IMR-90 (cell line): ENCODE data around the gene TEX13B. TPM values are rescaled to one million over a fixed set of nuclear protein-coding genes. Genes with fewer than 3 reads are reported as not detected.

ENCODE experiments used
- ATAC-seq: fragments of 200-7000 bp; cut with Tn5 transposase; 2 replicates; pipeline ENCODE4 v1.9.1; 2020; ENCODE audit warnings: low read depth, mild to moderate bottlenecking, moderate library complexity
- BruUV-seq: library from RNA; stranded (reverse); fragments of 400-500 nt; replicated peaks from 2 replicates; lab custom pipeline; 2021; lab: Mats Ljungman, UMichigan
- CTCF ChIA-PET: fragments of 300-600 bp; formaldehyde crosslinking; extraction: SDS; loops from one replicate; lab custom pipeline; 2021; ENCODE audit warnings: antibody characterized with exemption; lab: Yijun Ruan, JAX
- POLR2A ChIA-PET: fragments of 300-600 bp; sonication (Branson Sonifier 250); formaldehyde crosslinking; loops from one replicate; lab custom pipeline; 2022; ENCODE audit warnings: antibody characterized with exemption; ENCODE audit not compliant: unreplicated experiment; lab: Charles Lee
- DNase-seq: peaks from one replicate; pipeline ENCODE4 v3.0.0; 2013
- H2AFZ ChIP-seq: replicated peaks from 2 replicates; pipeline ENCODE3; 2013; ENCODE audit warnings: low read length, mild to moderate bottlenecking; ENCODE audit not compliant: poor library complexity
- H2AK5ac ChIP-seq: 2 replicates; pipeline ENCODE4 v1.6.1; 2013; ENCODE audit warnings: low read depth, low read length, inconsistent platforms
- H2AK9ac ChIP-seq: replicated peaks from 2 replicates; pipeline ENCODE3; 2013; ENCODE audit warnings: mild to moderate bottlenecking, low read depth, low read length, moderate library complexity; ENCODE audit not compliant: poor library complexity
- H2BK120ac ChIP-seq: 2 replicates; pipeline ENCODE4 v1.6.1; 2013; ENCODE audit warnings: low read depth, low read length, inconsistent platforms
- H2BK15ac ChIP-seq: 3 replicates; pipeline ENCODE4 v1.6.1; 2013; ENCODE audit warnings: low read depth, low read length, inconsistent platforms
- H2BK20ac ChIP-seq: 2 replicates; pipeline ENCODE4 v1.6.1; 2013; ENCODE audit warnings: low read depth, mild to moderate bottlenecking, inconsistent platforms, low read length, moderate library complexity
- H2BK5ac ChIP-seq: 2 replicates; pipeline ENCODE4 v1.6.1; 2013; ENCODE audit warnings: mild to moderate bottlenecking, low read depth, low read length, inconsistent platforms; ENCODE audit not compliant: poor library complexity, severe bottlenecking
- H3K14ac ChIP-seq: replicated peaks from 2 replicates; pipeline ENCODE4 v1.6.1; 2013; ENCODE audit warnings: low read depth, low read length, inconsistent platforms
- H3K18ac ChIP-seq: 2 replicates; pipeline ENCODE4 v1.6.1; 2013; ENCODE audit warnings: low read depth, low read length, control low read depth
- H3K23ac ChIP-seq: 2 replicates; pipeline ENCODE4 v1.6.1; 2013; ENCODE audit warnings: low read depth, low read length, inconsistent platforms
- H3K27ac ChIP-seq: 2 replicates; pipeline ENCODE4 v1.5.1; 2013; ENCODE audit warnings: mild to moderate bottlenecking, control low read depth, low read length; ENCODE audit not compliant: insufficient read depth
- H3K27me3 ChIP-seq: 2 replicates; pipeline ENCODE4 v1.6.1; 2013; ENCODE audit warnings: low read length; ENCODE audit not compliant: control insufficient read depth, insufficient read depth
- H3K36me3 ChIP-seq: 2 replicates; pipeline ENCODE4 v1.6.1; 2013; ENCODE audit warnings: low read length, mixed read lengths; ENCODE audit not compliant: control insufficient read depth, insufficient read depth
- H3K4ac ChIP-seq: 2 replicates; pipeline ENCODE4 v1.6.1; 2013; ENCODE audit warnings: low read depth, low read length, inconsistent platforms
- H3K4me1 ChIP-seq: 2 replicates; pipeline ENCODE4 v1.6.1; 2013; ENCODE audit warnings: low read length, mixed read lengths; ENCODE audit not compliant: control insufficient read depth, insufficient read depth
- H3K4me2 ChIP-seq: 2 replicates; pipeline ENCODE4 v1.6.1; 2013; ENCODE audit warnings: low read depth, mild to moderate bottlenecking, control low read depth, low read length, moderate library complexity
- H3K4me3 ChIP-seq: 2 replicates; pipeline ENCODE4 v1.5.1; 2013; ENCODE audit warnings: low read depth, mild to moderate bottlenecking, control low read depth, low read length, moderate library complexity; ENCODE audit not compliant: insufficient read depth
- H3K56ac ChIP-seq: 2 replicates; pipeline ENCODE4 v1.6.1; 2013; ENCODE audit warnings: low read length, inconsistent platforms; ENCODE audit not compliant: insufficient read depth; ENCODE audit errors: extremely low read depth
- H3K79me1 ChIP-seq, 2 experiments: 2 replicates each; pipeline ENCODE4 v1.6.1; 2013; ENCODE audit warnings: low read length in 2 of 2, inconsistent platforms in 1 of 2, low read depth in 1 of 2
- H3K9ac ChIP-seq: 2 replicates; pipeline ENCODE4 v1.6.1; 2013; ENCODE audit warnings: low read depth, low read length, control low read depth
- H3K9me1 ChIP-seq: 2 replicates; pipeline ENCODE4 v1.6.1; 2013; ENCODE audit warnings: low read length, inconsistent platforms; ENCODE audit not compliant: insufficient read depth
- H3K9me3 ChIP-seq: 2 replicates; pipeline ENCODE4 v1.6.1; 2013; ENCODE audit warnings: low read length; ENCODE audit not compliant: control insufficient read depth, insufficient read depth
- H4K20me1 ChIP-seq: 2 replicates; pipeline ENCODE4 v1.6.1; 2013; ENCODE audit warnings: low read length, inconsistent platforms; ENCODE audit not compliant: insufficient read depth
- H4K5ac ChIP-seq: 2 replicates; pipeline ENCODE4 v1.6.1; 2013; ENCODE audit warnings: mild to moderate bottlenecking, low read depth, low read length, control low read depth
- H4K8ac ChIP-seq, 2 experiments: 2 replicates each; pipeline ENCODE4 v1.6.1; 2013; ENCODE audit warnings: low read depth in 2 of 2, low read length in 2 of 2, control low read depth in 1 of 2, inconsistent platforms in 1 of 2
- H4K91ac ChIP-seq: 2 replicates; pipeline ENCODE4 v1.6.1; 2013; ENCODE audit warnings: low read depth, low read length, inconsistent platforms; ENCODE audit not compliant: insufficient read depth
- BHLHE40 ChIP-seq: fragments of 150-350 bp; IDR thresholded peaks from 2 replicates; pipeline ENCODE4 v1.6.1; 2016; ENCODE audit warnings: mild to moderate bottlenecking, low read depth, low read length
- CHD1 ChIP-seq: IDR thresholded peaks from 2 replicates; pipeline ENCODE4 v1.6.1; 2012; ENCODE audit warnings: low read depth, low read length, improper control_type of control experiment
- CTCF ChIP-seq: conservative IDR thresholded peaks from 2 replicates; pipeline ENCODE4 v1.5.1; 2012; ENCODE audit warnings: mild to moderate bottlenecking, low read depth, low read length, improper control_type of control experiment
- ELK1 ChIP-seq: fragments of 150-350 bp; IDR thresholded peaks from 2 replicates; pipeline ENCODE4 v1.6.1; 2016; ENCODE audit warnings: low read depth, mild to moderate bottlenecking, low read length, moderate library complexity, borderline replicate concordance
- FOS ChIP-seq: fragments of 150-350 bp; IDR thresholded peaks from 2 replicates; pipeline ENCODE4 v1.6.1; 2016; ENCODE audit warnings: low read depth, low read length
- MAFK ChIP-seq: IDR thresholded peaks from 2 replicates; pipeline ENCODE4 v1.6.1; 2012; ENCODE audit warnings: low read depth, low read length, improper control_type of control experiment
- MAZ ChIP-seq: IDR thresholded peaks from 2 replicates; pipeline ENCODE4 v1.6.1; 2012; ENCODE audit warnings: low read depth, mild to moderate bottlenecking, low read length, improper control_type of control experiment, moderate library complexity, borderline replicate concordance
- MXI1 ChIP-seq: IDR thresholded peaks from 2 replicates; pipeline ENCODE4 v1.6.1; 2012; ENCODE audit warnings: low read depth, mild to moderate bottlenecking, low read length, moderate library complexity, borderline replicate concordance
- NFE2L2 ChIP-seq: fragments of 150-350 bp; IDR thresholded peaks from 2 replicates; pipeline ENCODE4 v1.6.1; 2016; ENCODE audit warnings: low read depth, mild to moderate bottlenecking, low read length
- POLR2A ChIP-seq: IDR thresholded peaks from 2 replicates; pipeline ENCODE4 v1.6.1; 2012; ENCODE audit warnings: mild to moderate bottlenecking, low read depth, low read length
- RAD21 ChIP-seq: IDR thresholded peaks from 2 replicates; pipeline ENCODE4 v1.6.1; 2012; ENCODE audit warnings: low read length, improper control_type of control experiment
- RCOR1 ChIP-seq: IDR thresholded peaks from 2 replicates; pipeline ENCODE4 v1.6.1; 2012; ENCODE audit warnings: mild to moderate bottlenecking, low read length, improper control_type of control experiment; ENCODE audit not compliant: insufficient replicate concordance
- RFX5 ChIP-seq: IDR thresholded peaks from 2 replicates; pipeline ENCODE4 v1.8.0; 2012; ENCODE audit warnings: low read depth, mild to moderate bottlenecking, low read length, moderate library complexity
- SMC3 ChIP-seq: fragments of 150-350 bp; IDR thresholded peaks from 2 replicates; pipeline ENCODE4 v1.6.1; 2016; ENCODE audit warnings: low read depth, mild to moderate bottlenecking, antibody characterized with exemption, low read length, moderate library complexity
- WGBS, 2 experiments: methylation state at CpG; one replicate each; pipeline versions ENCODE4 v1.1.5 to v1.1.7; 2013; ENCODE audit warnings: missing lambda C conversion rate in 2 of 2; ENCODE audit not compliant: insufficient read length in 1 of 2; ENCODE audit errors: extremely low coverage in 2 of 2; 5-methylcytosine and 5-hydroxymethylcytosine counted together
- dilution Hi-C: fragments of 300-500 bp; cut with HindIII; formaldehyde crosslinking; loops from one replicate; pipeline ENCODE4 v1.14.3; 2018; ENCODE audit warnings: low sequenced_read_pairs; ENCODE audit not compliant: unreplicated experiment
- in situ Hi-C: fragments of 300-500 bp; cut with MboI; formaldehyde crosslinking; loops from 3 replicates; pipeline ENCODE4 v1.14.3; 2019; ENCODE audit warnings: low sequenced_read_pairs, inconsistent platforms, mixed read lengths
- intact Hi-C: fragments of 100-400 bp; cut with micrococcal nuclease; formaldehyde crosslinking; loops from 2 replicates; pipeline ENCODE4 v1.10.0; 2022
- polyA plus RNA-seq, 3 experiments: library from polyadenylated mRNA; depleted of rRNA; stranded (reverse); fragments of >200 nt; gene quantifications; 2 replicates each; pipeline ENCODE4 v1.2.3, GENCODE V29; 2012; ENCODE audit warnings: low replicate concordance in 1 of 3
- total RNA-seq: library from RNA; depleted of rRNA; stranded (reverse); fragments of >200 nt; gene quantifications from 2 replicates; pipeline ENCODE4 v1.2.3, GENCODE V29; 2012
- TF ChIP-seq, protein P1 (sequence below): fragments of 150-350 bp; IDR thresholded peaks from 2 replicates; pipeline ENCODE4 v1.6.1; 2017; ENCODE audit warnings: mild to moderate bottlenecking, antibody characterized with exemption, low read length, low read depth

The TEX13B gene
- total and polyA plus RNA-seq, 2 of the 4 experiments (the other 2 are of a cell fraction): not detected

GRCh38 chrX:108025376-108025775 lies 43.2 kb upstream of the TEX13B start:
- no CpG with 5 or more reads among the region's 1 CpG for WGBS, 2 experiments
- Histone ChIP-seq H3K27me3 (peaks cover 6% of the 10 kb centered on the region), H4K8ac (no peak overlapping the region), H3K4me1 (peaks cover 3% of the 10 kb centered on the region; the same call in 1 of the 2 replicates), H2AK5ac (no peak overlapping the region), H3K4me3 (no peak overlapping the region), H2BK120ac (no peak overlapping the region), H3K79me1 (no peaks in the 10 kb centered on the region), H4K5ac (no peak overlapping the region), H2BK5ac (no peak overlapping the region), H2AK9ac (no peak overlapping the region), H3K9me1 (no peaks in the 10 kb centered on the region), H3K4ac (no peak overlapping the region), H4K91ac (no peak overlapping the region), H3K18ac (no peak overlapping the region), H3K14ac (no peak overlapping the region), H4K20me1 (no peaks in the 10 kb centered on the region), H3K27ac (no peak overlapping the region), H3K23ac (no peak overlapping the region), H3K9me3 (no peaks in the 10 kb centered on the region), H2AFZ (no peak overlapping the region), H2BK20ac (no peak overlapping the region), H3K36me3 (no peaks in the 10 kb centered on the region), H3K56ac (no peak overlapping the region), H3K4me2 (no peak overlapping the region), H2BK15ac (no peak overlapping the region), H3K9ac (no peak overlapping the region)
- intact Hi-C loops: no loop called here
- ATAC-seq: no peak
- ChIA-PET CTCF (no interaction called here), POLR2A (no interaction called here)
- TF ChIP-seq BHLHE40 (no peak), POLR2A (no peak), CHD1 (no peak), SMC3 (no peak), MAFK (no peak), RAD21 (no peak), RFX5 (no peak), RCOR1 (no peak), ELK1 (no peak), FOS (no peak), NFE2L2 (no peak), MAZ (no peak), MXI1 (no peak), CTCF (no peak)
- TF ChIP-seq, protein P1, sequence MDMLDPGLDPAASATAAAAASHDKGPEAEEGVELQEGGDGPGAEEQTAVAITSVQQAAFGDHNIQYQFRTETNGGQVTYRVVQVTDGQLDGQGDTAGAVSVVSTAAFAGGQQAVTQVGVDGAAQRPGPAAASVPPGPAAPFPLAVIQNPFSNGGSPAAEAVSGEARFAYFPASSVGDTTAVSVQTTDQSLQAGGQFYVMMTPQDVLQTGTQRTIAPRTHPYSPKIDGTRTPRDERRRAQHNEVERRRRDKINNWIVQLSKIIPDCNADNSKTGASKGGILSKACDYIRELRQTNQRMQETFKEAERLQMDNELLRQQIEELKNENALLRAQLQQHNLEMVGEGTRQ: no peak
- BruUV-seq: no TSS peak
- dilution Hi-C loops: no loop called here
- DNase-seq: no peak
- in situ Hi-C loops: no loop called here
